HG03196 (cell line): Measurements from ENCODE around the gene DSCAM.
"Not testable (repeated sequence)": the region's sequence is repeated elsewhere in the genome, so short reads cannot be mapped to it uniquely, and the experiment has no call there.

Experiments
- ATAC-seq: cut with Tn5 transposase; IDR thresholded peaks from one replicate; pipeline ENCODE4 v1.9.1; 2021; ENCODE audit not compliant: unreplicated experiment

Gene DSCAM

GRCh38 chr21:40337981-40338380, 509.0 kb downstream of the DSCAM start:
- ATAC-seq = no peak

- ATAC-seq = no peak
Measured at GRCh38 chr21:40335704-40336103, 511.3 kb downstream of the DSCAM start.

GRCh38 chr21:40334159-40334558, 512.8 kb downstream of the DSCAM start:
- no peak for ATAC-seq

DNA sequence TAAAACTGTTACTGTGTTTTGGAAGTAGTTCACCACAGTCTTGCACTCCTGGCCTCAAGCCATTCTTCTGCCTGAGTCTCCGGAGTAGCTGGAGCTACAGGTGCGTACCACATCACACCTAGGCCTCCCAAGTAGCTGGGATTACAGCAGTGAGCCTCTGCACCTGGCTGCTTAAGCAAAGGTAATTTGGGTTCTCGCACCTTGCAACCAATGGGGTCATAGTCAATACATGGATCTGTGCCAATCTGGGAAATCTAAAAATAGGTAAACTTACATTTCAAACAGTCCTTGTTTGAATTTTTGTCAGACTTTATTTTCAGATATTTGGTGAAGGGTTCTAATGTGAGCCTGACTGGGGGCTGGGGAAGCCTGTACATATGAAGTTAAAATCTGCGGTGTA, 513.2 kb downstream of the DSCAM start:
- ATAC-seq = no peak

GRCh38 chr21:40331804-40332203, 515.2 kb downstream of the DSCAM start:
- no peak for ATAC-seq

GRCh38 chr21:40331172-40331571, 515.8 kb downstream of the DSCAM start:
- ATAC-seq = no peak

GRCh38 chr21:40324389-40324788, 522.6 kb downstream of the DSCAM start:
- no peak for ATAC-seq

DNA sequence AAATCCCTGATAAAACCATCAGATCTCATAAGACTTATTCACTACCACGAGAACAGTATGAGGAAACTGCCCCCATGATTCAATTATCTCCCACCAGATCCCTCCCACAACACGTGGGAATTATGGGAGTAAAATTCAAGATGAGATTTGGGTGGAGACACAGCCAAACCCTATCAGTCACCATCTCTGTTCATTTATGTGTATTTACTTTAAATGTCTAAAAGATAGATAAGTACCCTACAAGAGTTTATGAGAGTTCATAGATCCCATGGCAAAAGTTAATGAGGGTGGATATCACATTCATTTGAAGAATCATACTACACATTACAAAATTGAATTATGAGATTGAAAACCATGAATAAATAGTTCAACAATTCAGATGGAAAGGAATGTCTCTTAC, 526.2 kb downstream of the DSCAM start:
- not testable (repeated sequence) for ATAC-seq

DNA sequence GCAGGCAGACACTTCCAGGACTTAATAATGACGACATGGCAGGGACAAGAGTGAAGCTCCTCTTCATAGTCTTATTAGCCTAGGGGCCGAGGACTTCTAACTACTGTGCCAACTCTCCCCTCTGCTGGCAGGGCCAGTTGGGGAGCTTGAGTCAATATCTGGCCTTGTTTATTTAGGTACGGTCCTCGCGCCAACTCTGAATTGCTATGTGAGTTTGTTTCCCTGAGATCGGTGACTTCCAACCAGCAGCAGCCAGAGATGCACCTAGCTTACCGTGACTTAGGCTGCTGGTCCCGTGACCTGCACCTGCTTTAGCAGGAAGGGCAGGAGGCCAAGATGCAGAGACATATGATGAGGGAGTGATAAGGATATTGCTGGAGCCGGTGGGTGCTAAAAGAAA, 528.6 kb downstream of the DSCAM start:
- ATAC-seq = no peak

- no peak for ATAC-seq
Measured at GRCh38 chr21:40316104-40316503, 530.9 kb downstream of the DSCAM start.

DNA sequence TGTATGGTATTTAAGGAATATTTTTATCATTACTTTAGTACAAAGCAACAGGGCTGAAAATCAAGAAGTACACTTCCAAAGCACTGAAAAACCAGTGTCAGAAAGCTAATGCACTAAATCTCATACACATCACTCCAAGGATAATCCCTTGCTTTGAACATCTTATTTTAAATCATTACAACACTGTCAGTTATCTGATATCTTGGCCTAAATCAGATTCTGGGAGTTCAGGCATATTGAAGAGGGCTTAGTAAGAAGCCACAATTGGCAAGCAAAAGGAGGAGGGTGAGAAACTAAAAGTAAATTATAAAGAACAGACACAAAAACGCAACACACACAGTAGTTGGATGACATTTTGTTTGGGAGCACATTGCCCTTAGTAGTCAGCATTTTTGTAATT, 531.3 kb downstream of the DSCAM start:
- ATAC-seq = no peak

DNA sequence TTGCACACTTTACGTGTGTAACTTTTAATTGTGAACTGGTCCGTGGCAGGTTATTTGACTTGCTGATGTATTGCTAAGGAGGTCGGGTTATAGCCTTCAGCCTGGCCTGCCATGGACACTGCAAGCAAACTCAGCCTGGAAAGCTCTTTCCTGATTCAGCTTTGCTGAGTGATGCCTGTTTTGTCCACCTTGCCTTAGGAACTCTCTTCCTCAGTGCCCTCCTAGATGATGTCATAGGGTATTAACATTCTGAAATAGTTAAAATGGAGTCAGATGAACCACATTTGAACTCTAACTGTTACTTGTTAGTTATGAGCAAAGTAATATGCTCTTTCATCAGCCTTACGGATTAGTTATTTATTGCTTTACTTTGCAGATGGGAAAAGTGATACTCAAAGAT, 533.7 kb downstream of the DSCAM start:
- no peak for ATAC-seq

GRCh38 chr21:40300300-40300699, 546.7 kb downstream of the DSCAM start:
- ATAC-seq = no peak

GRCh38 chr21:40299451-40299850, 547.5 kb downstream of the DSCAM start:
- no peak for ATAC-seq

DNA sequence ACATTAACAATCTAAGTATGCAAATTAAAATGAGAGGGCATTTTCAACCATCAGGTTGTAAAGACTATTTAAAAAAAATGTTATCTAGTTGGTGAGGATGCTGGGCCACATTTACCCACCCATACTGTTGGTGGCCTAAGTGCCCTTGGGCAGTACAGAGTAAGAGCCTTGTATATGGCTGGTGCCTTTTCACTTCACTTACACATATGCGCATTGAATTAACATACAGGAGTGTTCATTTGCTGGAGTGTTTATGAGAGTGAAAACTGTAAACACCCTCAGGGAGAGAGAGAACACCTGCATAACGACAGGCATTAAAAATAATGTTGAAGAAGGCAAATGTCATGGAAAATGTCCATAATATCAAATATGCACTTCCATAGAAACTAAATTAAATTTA, 552.6 kb downstream of the DSCAM start:
- no peak for ATAC-seq

DNA sequence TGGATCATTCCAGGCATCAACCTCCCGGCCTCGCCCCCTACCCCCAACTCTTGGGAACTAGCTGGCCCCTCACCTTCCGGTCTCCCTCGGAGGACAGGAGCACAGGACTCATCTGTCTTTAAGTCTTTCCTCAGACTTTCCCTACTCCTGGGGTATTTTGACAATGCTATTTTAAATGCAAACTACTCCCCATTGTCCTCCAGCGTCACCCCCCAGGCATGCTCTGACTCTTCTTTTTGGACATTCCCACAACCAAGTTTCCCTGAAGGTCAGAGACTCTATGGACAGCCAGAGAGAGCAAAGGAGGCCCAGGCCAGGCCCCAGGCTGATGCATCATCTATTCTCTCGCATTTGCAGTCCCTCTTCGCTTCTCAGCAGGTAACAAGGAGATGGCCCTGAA, 555.4 kb downstream of the DSCAM start:
- no peak for ATAC-seq

DNA sequence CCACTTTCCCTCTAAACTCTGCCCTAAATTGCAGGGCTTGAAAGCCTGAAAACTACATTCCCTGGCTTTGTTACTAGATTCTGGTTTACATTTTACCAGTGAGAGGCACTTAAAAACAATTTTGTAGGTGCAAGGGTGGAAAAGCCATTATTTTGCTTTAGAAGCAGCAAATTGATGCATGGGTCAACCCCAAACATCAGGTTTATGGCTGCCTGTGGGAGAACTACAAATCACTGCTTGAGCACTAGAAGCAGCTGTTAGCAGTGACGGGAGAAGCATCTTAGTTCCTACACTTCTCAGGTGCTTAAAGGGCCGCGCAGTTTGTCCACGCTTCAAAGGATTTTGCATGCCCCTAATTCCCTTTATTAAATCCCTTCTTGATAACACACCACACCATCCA, 562.5 kb downstream of the DSCAM start:
- ATAC-seq = no peak

- ATAC-seq = no peak
Measured at GRCh38 chr21:40282912-40283886, 563.8 kb downstream of the DSCAM start.

GRCh38 chr21:40278345-40278744, 568.6 kb downstream of the DSCAM start:
- no peak for ATAC-seq

GRCh38 chr21:40276001-40276400, 571.0 kb downstream of the DSCAM start:
- ATAC-seq = no peak

- ATAC-seq = no peak
Measured at GRCh38 chr21:40272037-40272436, 574.9 kb downstream of the DSCAM start.

DNA sequence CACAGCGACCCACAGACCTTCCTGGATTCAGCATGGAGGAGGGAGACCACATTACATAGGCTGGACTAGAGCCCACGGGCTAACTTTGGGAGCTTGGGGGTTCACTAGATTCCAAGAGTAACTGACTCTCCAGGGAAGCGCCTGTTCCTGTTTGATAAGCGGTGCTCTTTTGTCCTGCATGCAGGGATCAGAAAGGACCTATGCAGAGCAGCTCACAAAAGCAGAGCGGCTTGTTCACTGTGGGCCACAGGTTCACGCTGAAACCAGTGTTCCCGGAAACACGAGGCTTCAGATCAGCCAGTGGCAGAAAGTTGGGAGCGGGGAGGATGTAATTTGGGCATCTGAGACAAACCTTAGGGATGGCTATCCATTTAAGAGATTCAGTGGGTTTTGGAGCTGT, 575.8 kb downstream of the DSCAM start:
- no peak for ATAC-seq

DNA sequence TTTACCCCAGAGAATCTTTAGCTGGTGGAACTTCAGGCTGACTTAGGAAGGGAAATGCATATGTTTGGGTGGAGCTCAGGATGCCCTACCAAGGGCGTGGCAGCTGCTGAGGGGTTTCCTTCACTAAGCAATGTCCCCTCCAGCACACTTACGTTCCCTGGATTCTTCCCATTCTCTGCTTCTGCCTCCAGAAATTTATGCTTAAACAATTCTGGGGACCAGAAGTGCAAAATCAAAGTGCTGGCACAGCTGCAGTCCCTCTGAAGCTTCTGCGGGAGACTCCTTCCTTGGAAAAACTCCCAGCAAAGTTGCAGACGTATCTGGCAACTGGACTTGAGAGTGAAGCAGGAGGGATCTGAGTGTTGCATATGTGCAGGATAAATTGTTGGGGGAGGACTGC, 576.9 kb downstream of the DSCAM start:
- no peak for ATAC-seq
